DMS 273 treated with DMSO at 0.1 percent for 48 hours (cell line): Measurements from ENCODE around the gene ME3.

Experiments used
- DNase-seq: peaks from one replicate; lab custom pipeline; 2025; lab: John Stamatoyannopoulos, UW

Gene ME3

GRCh38 chr11:86692746-86693145 is 20.3 kb upstream of the ME3 start:
- no peak for DNase-seq

- DNase-seq: no peak
Observed at GRCh38 chr11:86692317-86692716, 19.9 kb upstream of the ME3 start.

- DNase-seq: no peak
Observed at GRCh38 chr11:86688398-86689179, 16.2 kb upstream of the ME3 start.

GRCh38 chr11:86687185-86687778 is 14.9 kb upstream of the ME3 start:
- no peak for DNase-seq

GRCh38 chr11:86686531-86686930 is 14.1 kb upstream of the ME3 start:
- DNase-seq: no peak

GRCh38 chr11:86681483-86681756 is 9.0 kb upstream of the ME3 start:
- DNase-seq: no peak

- DNase-seq: no peak
Observed at GRCh38 chr11:86680716-86681482, 8.5 kb upstream of the ME3 start.

GRCh38 chr11:86678823-86679222 is 6.4 kb upstream of the ME3 start:
- no peak for DNase-seq

- DNase-seq: no peak
Observed at GRCh38 chr11:86678296-86678695, 5.9 kb upstream of the ME3 start.

GRCh38 chr11:86676533-86677154 is 4.2 kb upstream of the ME3 start:
- DNase-seq: no peak

GRCh38 chr11:86676010-86676409 is 3.6 kb upstream of the ME3 start:
- DNase-seq: no peak

- DNase-seq: no peak
Observed at GRCh38 chr11:86675017-86675416, 2.6 kb upstream of the ME3 start.

GRCh38 chr11:86673872-86674750 is 1.7 kb upstream of the ME3 start:
- DNase-seq: no peak

- no peak for DNase-seq
Observed at GRCh38 chr11:86673055-86673843, 833 bp upstream of the ME3 start.

- DNase-seq: peak; percentile 23
Observed at GRCh38 chr11:86671531-86672006, 847 bp downstream of the ME3 start.

GRCh38 chr11:86670911-86671310 is 1.5 kb downstream of the ME3 start:
- no peak for DNase-seq

- DNase-seq: no peak
Observed at GRCh38 chr11:86670181-86670580, 2.2 kb downstream of the ME3 start.

- no peak for DNase-seq
Observed at GRCh38 chr11:86669424-86669823, 3.0 kb downstream of the ME3 start.

- DNase-seq: no peak
Observed at GRCh38 chr11:86668929-86669328, 3.5 kb downstream of the ME3 start.

- DNase-seq: no peak
Observed at GRCh38 chr11:86666193-86666592, 6.2 kb downstream of the ME3 start.

- DNase-seq: no peak
Observed at GRCh38 chr11:86664930-86665329, 7.5 kb downstream of the ME3 start.
